Measurements from ENCODE around the gene HINT2. TPM values are rescaled to one million over a fixed set of nuclear protein-coding genes. Genes with fewer than 3 reads are reported as not detected.

HINT2 gene
- total RNA-seq, 1 experiment from 2014 or later: 35.9 TPM

- no peak overlapping the region for H3T11ph ChIP-seq (ENCODE audit: low read length)
- no peaks in the 10 kb centered on the region for H3K79me1 ChIP-seq (ENCODE audit: insufficient read depth, low read depth, low read length, poor library complexity, severe bottlenecking)
- H4K5ac ChIP-seq (ENCODE audit: insufficient read length, low read depth, low read length): no peak overlapping the region
- TF ChIP-seq CTCF (conservative IDR thresholded peaks at IDR 0.05): no peak
- H2AK5ac ChIP-seq (ENCODE audit: insufficient read length, low read length): no peak overlapping the region
- Mint-ChIP-seq H3K4me3 (no peak overlapping the region), H3K27ac (no peak overlapping the region), H3K4me1 (peaks cover 13% of the 10 kb centered on the region in 2 experiments), H3K27me3 (ENCODE audit: low read depth) (peaks cover 38% of the 10 kb centered on the region), H3K9me3 (no peaks in the 10 kb centered on the region), H3K36me3 (ENCODE audit: insufficient read depth in 1 of 3, low read depth in 3 of 3) (no peaks in the 10 kb centered on the region; a peak in 1 of 7 replicates)
- no peak overlapping the region for H3K9ac ChIP-seq (ENCODE audit: extremely low read depth, insufficient read length, low read length)
- H4K20me1 ChIP-seq (ENCODE audit: control insufficient read depth, insufficient read depth, insufficient read length): no peaks in the 10 kb centered on the region
- no peaks in the 10 kb centered on the region for H3K79me2 ChIP-seq (ENCODE audit: insufficient read depth, low read length)
- no peaks in the 10 kb centered on the region for H3K23me2 ChIP-seq (ENCODE audit: insufficient read length, low read depth, low read length, poor library complexity, severe bottlenecking)
- H3K18ac ChIP-seq (ENCODE audit: insufficient read length, low read depth, low read length): no peak overlapping the region
- no peak overlapping the region for H3K14ac ChIP-seq (ENCODE audit: insufficient read depth, low read length)
- no peak overlapping the region for H4K8ac ChIP-seq (replicated peaks; ENCODE audit: insufficient read length, low read depth, low read length)
- H3K27ac ChIP-seq (ENCODE audit: insufficient read length, low read depth, low read length): no peak overlapping the region
- no peak overlapping the region for H2BK20ac ChIP-seq (ENCODE audit: low read depth, low read length, poor library complexity, severe bottlenecking)
- WGBS (ENCODE audit: extremely low coverage, insufficient read length, low lambda C conversion rate): no CpG with 5 or more reads among the region's 8 CpGs
- no peak overlapping the region for H2BK5ac ChIP-seq (ENCODE audit: insufficient read length, low read length)
- H2AFZ ChIP-seq (ENCODE audit: low read length): no peak overlapping the region
- H3K4me2 ChIP-seq (ENCODE audit: insufficient read depth, insufficient read length, low read length): no peak overlapping the region
- no peak overlapping the region for H4K91ac ChIP-seq (ENCODE audit: insufficient read length, low read depth, low read length)
- DNase-seq: no peak
- no peak overlapping the region for H2BK120ac ChIP-seq (ENCODE audit: low read depth, low read length, poor library complexity, severe bottlenecking)
- no peaks in the 10 kb centered on the region for H3K27me3 ChIP-seq (ENCODE audit: insufficient read depth, low read length)
- H2BK15ac ChIP-seq (ENCODE audit: low read depth, low read length): no peak overlapping the region
- H3K56ac ChIP-seq (ENCODE audit: insufficient read length, low read depth, low read length): no peak overlapping the region
- H3K9me3 ChIP-seq (ENCODE audit: control insufficient read depth, low read depth, low read length): no peaks in the 10 kb centered on the region
- no peak overlapping the region for H2BK12ac ChIP-seq (ENCODE audit: insufficient read length, low read depth, low read length)
- no peak overlapping the region for H3K23ac ChIP-seq (ENCODE audit: insufficient read length, low read depth, low read length)
- peaks cover 2% of the 10 kb centered on the region; the same call in 1 of the 2 replicates for H3K4me1 ChIP-seq (ENCODE audit: insufficient read depth, low read length)
- H3K4ac ChIP-seq (ENCODE audit: low read depth, low read length): no peak overlapping the region
These were observed 48.7 kb upstream of the HINT2 start for GRCh38 chr9:35863583-35863982.

Measured in H9 (cell line).